Kidney epithelial cell (primary cell): ENCODE data around the gene DTNB. TPM values are rescaled to one million over a fixed set of nuclear protein-coding genes. Genes with fewer than 3 reads are reported as not detected.

Experiments
- DNase-seq: peaks from one replicate; pipeline ENCODE4 v3.0.0-alpha.2; 2010; ENCODE audit warnings: low read depth
- H3K27me3 ChIP-seq: 2 replicates; pipeline ENCODE4 v1.6.0; 2011; ENCODE audit warnings: low read length; ENCODE audit not compliant: control insufficient read depth, insufficient read depth
- H3K36me3 ChIP-seq: 2 replicates; pipeline ENCODE4 v1.5.1; 2011; ENCODE audit warnings: low read length; ENCODE audit not compliant: control insufficient read depth, insufficient read depth
- H3K4me3 ChIP-seq: 2 replicates; pipeline ENCODE4 v1.5.1; 2011; ENCODE audit warnings: low read depth, mild to moderate bottlenecking, control low read depth, low read length
- total RNA-seq: library from RNA; depleted of rRNA; stranded (reverse); fragments of >200 nt; gene quantifications from 2 replicates; pipeline ENCODE4 v1.2.3, GENCODE V29; 2015
- TF ChIP-seq, protein P1 (sequence below): IDR thresholded peaks from 2 replicates; pipeline ENCODE4 v1.5.1; 2011; ENCODE audit warnings: mild to moderate bottlenecking, moderate library complexity, low read length, control low read depth, inconsistent platforms; ENCODE audit not compliant: insufficient read depth, poor library complexity, severe bottlenecking

The DTNB gene
- total RNA-seq, 1 donor from 2014 or later, result 16.9 TPM

GRCh38 chr2:25454824-25455611 is 218.4 kb downstream of the DTNB start:
- H3K4me3 ChIP-seq, result no peak overlapping the region
- no peaks in the 10 kb centered on the region for H3K36me3 ChIP-seq
- DNase-seq, result no peak
- H3K27me3 ChIP-seq, result no peaks in the 10 kb centered on the region
- TF ChIP-seq, protein P1, sequence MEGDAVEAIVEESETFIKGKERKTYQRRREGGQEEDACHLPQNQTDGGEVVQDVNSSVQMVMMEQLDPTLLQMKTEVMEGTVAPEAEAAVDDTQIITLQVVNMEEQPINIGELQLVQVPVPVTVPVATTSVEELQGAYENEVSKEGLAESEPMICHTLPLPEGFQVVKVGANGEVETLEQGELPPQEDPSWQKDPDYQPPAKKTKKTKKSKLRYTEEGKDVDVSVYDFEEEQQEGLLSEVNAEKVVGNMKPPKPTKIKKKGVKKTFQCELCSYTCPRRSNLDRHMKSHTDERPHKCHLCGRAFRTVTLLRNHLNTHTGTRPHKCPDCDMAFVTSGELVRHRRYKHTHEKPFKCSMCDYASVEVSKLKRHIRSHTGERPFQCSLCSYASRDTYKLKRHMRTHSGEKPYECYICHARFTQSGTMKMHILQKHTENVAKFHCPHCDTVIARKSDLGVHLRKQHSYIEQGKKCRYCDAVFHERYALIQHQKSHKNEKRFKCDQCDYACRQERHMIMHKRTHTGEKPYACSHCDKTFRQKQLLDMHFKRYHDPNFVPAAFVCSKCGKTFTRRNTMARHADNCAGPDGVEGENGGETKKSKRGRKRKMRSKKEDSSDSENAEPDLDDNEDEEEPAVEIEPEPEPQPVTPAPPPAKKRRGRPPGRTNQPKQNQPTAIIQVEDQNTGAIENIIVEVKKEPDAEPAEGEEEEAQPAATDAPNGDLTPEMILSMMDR, result no peak

DNA sequence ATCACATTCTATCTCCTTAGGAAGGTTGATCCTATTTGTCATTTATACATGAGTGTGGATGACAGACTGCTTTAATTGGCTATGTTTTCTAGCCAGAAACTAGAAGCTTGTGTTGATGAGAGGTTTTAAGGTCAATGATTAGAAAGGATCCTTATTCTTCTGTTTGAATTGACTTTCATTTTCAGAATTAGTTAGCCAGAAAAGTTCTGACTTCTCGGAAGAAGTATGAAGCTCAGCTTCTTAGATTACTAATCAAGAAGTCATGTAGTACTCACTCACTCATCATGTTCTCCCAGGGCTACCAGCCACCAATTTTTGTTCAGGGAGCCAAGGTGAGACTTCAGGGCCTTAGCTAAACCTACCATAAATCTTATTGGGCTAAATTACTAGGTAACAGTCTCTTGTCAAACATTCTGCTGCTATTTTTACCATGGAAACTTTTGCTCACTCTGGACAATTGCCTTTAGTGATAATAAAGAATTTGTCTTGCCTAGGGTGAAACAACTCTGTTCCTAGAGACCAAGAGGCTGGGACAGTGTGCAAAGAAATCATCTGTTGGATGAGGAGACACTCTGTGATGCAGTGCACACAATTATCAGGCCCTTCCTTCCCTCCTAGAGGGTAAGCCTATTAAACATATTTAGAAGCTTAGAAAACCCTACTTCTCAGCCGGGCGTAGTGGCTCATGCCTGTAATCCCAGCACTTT is 220.0 kb downstream of the DTNB start:
- TF ChIP-seq, protein P1, result no peak
- no peak for DNase-seq
- Histone ChIP-seq H3K36me3 (no peaks in the 10 kb centered on the region), H3K4me3 (no peak overlapping the region), H3K27me3 (no peaks in the 10 kb centered on the region)

DNA sequence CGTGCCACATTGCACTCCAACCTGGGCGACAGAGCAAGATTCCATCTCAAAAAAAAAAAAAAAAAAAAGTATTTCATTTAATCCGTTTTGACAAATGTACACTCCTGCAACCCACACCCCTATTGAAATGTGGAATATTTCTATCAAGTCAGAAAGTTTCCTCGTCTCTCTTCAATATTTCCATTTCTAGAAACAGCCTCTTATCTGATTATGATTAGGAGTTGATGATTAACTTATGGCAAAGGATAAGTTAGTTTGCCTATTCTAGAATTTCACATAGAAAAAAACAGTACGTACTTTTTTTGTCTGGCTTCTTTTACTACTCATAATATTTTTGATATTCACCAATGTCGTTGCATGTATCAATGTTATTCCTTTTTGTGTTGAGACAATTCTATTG is 224.6 kb downstream of the DTNB start:
- no peaks in the 10 kb centered on the region for H3K27me3 ChIP-seq
- TF ChIP-seq, protein P1, result no peak
- DNase-seq, result no peak
- H3K4me3 ChIP-seq, result no peak overlapping the region
- H3K36me3 ChIP-seq, result no peaks in the 10 kb centered on the region

DNA sequence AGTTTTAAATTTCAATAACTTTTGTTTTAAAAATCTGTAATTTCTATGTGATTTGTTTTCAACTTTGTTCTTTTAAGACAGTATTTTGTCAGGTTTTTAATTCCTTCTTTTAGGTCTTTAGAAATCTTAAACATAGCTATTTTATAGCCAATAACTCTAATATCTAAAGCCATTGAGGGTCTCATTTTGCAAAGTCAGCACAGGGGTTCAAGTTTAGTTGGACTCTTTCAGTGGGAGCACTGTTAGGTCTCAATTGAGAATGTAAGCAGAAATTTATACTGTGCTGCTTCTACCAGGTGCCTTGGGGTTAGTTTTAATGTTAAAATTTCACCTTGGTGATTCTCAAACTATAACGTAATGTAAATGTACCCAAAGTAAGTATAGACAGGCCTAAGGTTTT is 226.4 kb downstream of the DTNB start:
- H3K4me3 ChIP-seq, result no peak overlapping the region
- H3K36me3 ChIP-seq, result no peaks in the 10 kb centered on the region
- no peaks in the 10 kb centered on the region for H3K27me3 ChIP-seq
- DNase-seq, result no peak
- TF ChIP-seq, protein P1, result no peak

- Histone ChIP-seq H3K36me3 (no peaks in the 10 kb centered on the region), H3K27me3 (no peaks in the 10 kb centered on the region), H3K4me3 (no peak overlapping the region)
- TF ChIP-seq, protein P1, result no peak
- no peak for DNase-seq
These were observed 227.3 kb downstream of the DTNB start for GRCh38 chr2:25446122-25446521.
